ENCODE measurements around the gene GLDC.

Gene GLDC

DNA sequence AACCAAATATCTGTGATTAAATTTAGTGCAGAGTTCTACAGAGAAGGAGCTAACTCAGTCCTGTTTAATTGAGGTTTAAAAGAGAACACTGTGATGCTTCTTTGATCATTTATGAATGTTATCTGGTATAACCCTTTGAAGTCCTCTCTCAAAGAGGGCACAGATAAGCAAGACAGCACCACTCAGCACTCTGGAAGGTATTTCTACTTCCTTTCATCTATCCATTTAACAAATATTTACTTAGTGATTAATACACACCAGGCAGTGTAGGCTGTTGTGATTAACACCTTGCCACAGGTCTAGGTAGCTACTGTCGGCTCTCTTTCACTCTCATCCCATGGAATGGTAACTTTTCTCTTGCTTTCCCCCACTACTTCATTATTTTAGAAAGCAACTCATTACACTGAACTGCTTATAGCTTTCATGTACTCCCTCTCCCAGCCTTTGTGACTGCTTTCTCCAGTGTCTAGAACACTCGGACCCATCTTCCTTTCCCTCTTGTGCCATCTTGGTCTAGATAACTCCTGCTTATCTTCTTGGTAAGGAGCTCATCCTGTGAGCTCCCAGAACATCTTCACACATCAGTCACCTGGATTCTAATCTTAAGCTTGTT is 54.7 kb downstream of the GLDC start:
- Histone ChIP-seq H3K9me3 (ENCODE audit: control insufficient read depth, low read length) (no peaks in the 10 kb centered on the region), H3K4me3 (ENCODE audit: low read length) (no peak overlapping the region), H3K4me1 (ENCODE audit: control insufficient read depth, insufficient read depth, low read length) (no peaks in the 10 kb centered on the region), H3K27me3 (replicated peaks; ENCODE audit: control insufficient read depth, insufficient read depth, low read length) (peaks cover 5% of the 10 kb centered on the region), H3K36me3 (ENCODE audit: control insufficient read depth, insufficient read depth, low read length, severe bottlenecking) (no peaks in the 10 kb centered on the region), H3K9ac (ENCODE audit: low read length) (no peak overlapping the region)
- no peak for DNase-seq (ENCODE audit: low read depth)

DNA sequence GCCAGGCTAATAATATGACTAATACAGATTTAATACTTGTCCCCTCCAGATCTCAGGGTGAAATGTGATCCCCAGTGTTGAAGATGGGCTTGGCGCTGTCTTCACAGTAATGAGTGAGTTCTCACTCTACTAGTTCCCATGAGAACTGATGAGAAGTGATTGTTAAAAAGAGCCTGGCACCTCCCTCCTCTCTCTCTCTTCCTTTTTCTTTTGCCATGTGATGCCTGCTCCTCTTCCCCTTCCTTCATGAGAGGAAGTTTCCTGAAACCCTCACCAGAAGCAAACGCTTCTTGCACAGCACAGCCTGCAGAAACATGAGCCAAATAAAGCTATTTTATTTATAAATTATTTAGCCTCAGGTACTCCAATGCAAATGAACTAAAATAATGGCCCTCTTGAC is 55.2 kb downstream of the GLDC start:
- no peaks in the 10 kb centered on the region for H3K9me3 ChIP-seq (ENCODE audit: control insufficient read depth, low read length)
- DNase-seq (ENCODE audit: low read depth), result no peak
- no peak overlapping the region for H3K9ac ChIP-seq (ENCODE audit: low read length)
- no peaks in the 10 kb centered on the region for H3K4me1 ChIP-seq (ENCODE audit: control insufficient read depth, insufficient read depth, low read length)
- H3K27me3 ChIP-seq (replicated peaks; ENCODE audit: control insufficient read depth, insufficient read depth, low read length), result peaks cover 5% of the 10 kb centered on the region
- no peak overlapping the region for H3K4me3 ChIP-seq (ENCODE audit: low read length)
- no peaks in the 10 kb centered on the region for H3K36me3 ChIP-seq (ENCODE audit: control insufficient read depth, insufficient read depth, low read length, severe bottlenecking)

- peak; percentile 79 for DNase-seq (ENCODE audit: low read depth)
- Histone ChIP-seq H3K9ac (ENCODE audit: low read length) (no peak overlapping the region), H3K4me3 (ENCODE audit: low read length) (no peak overlapping the region), H3K4me1 (ENCODE audit: control insufficient read depth, insufficient read depth, low read length) (no peaks in the 10 kb centered on the region), H3K27me3 (replicated peaks; ENCODE audit: control insufficient read depth, insufficient read depth, low read length) (peaks cover 13% of the 10 kb centered on the region), H3K36me3 (ENCODE audit: control insufficient read depth, insufficient read depth, low read length, severe bottlenecking) (no peaks in the 10 kb centered on the region), H3K9me3 (ENCODE audit: control insufficient read depth, low read length) (no peaks in the 10 kb centered on the region)
These were observed 60.5 kb downstream of the GLDC start for GRCh38 chr9:6584881-6585597.

DNA sequence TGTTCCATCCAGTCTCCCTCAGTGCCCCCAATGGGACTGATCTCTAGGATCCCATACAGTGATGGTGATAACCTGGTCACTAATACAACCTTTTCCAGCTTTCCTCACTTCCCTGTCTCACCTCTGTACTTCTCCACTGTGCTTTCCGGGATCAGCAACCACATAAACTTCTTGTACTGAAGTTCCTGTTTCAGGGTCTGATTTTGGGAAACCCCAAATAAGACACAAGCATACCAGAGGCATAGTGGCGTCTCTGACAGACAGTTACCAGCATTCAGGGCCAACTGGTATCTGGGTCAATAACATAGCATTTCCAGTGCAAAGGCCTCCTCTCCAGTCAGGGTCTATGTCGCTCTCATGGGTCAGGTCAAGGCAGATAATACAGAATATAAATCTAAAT is 64.3 kb downstream of the GLDC start:
- Histone ChIP-seq H3K27me3 (replicated peaks; ENCODE audit: control insufficient read depth, insufficient read depth, low read length) (peaks cover 11% of the 10 kb centered on the region), H3K4me1 (ENCODE audit: control insufficient read depth, insufficient read depth, low read length) (no peaks in the 10 kb centered on the region), H3K9me3 (ENCODE audit: control insufficient read depth, low read length) (no peaks in the 10 kb centered on the region), H3K4me3 (ENCODE audit: low read length) (no peak overlapping the region), H3K36me3 (ENCODE audit: control insufficient read depth, insufficient read depth, low read length, severe bottlenecking) (no peaks in the 10 kb centered on the region), H3K9ac (ENCODE audit: low read length) (no peak overlapping the region)
- no peak for DNase-seq (ENCODE audit: low read depth)

DNA sequence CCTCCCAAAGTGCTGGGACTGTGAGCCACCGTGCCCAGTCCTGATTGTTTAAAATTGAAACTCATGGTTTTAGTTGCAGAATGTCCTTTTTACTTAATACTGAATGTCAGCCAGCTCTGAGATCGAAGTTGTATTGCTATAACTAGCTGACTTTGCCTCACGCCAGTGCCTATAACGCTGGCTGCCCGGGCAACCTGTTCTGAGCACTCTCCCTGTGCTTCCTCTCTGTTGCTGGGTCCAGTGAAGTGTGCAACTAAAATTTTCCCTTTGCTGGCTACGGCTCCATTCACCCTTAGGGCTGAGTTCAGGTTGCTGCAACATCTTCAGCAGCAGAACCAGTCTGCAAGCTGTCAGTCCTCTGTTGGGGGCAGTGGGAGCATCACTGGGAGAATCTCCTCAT is 65.9 kb downstream of the GLDC start:
- DNase-seq (ENCODE audit: low read depth), result no peak
- Histone ChIP-seq H3K9ac (ENCODE audit: low read length) (no peak overlapping the region), H3K36me3 (ENCODE audit: control insufficient read depth, insufficient read depth, low read length, severe bottlenecking) (no peaks in the 10 kb centered on the region), H3K9me3 (ENCODE audit: control insufficient read depth, low read length) (no peaks in the 10 kb centered on the region), H3K27me3 (replicated peaks; ENCODE audit: control insufficient read depth, insufficient read depth, low read length) (peaks cover 11% of the 10 kb centered on the region), H3K4me1 (ENCODE audit: control insufficient read depth, insufficient read depth, low read length) (no peaks in the 10 kb centered on the region), H3K4me3 (ENCODE audit: low read length) (no peak overlapping the region)

DNA sequence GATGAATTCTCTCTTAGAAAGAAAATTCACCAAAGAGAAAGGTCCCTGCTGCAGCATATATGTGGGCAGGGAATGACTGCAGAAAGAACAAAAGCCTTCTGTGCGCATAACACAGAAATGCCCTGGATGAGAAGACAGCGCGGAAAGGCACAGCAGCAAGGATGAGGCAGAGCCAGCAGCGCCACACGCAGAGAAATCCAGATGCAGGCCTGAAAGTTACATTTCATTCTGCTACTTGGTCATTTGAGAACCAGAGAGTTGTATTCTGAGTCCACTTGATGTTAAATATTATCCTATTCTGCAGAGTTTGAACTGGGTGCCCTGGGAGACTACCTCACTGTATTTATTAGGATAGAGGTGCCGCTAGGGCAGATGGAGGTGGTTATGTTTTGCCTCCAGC is 68.5 kb downstream of the GLDC start:
- Histone ChIP-seq H3K36me3 (ENCODE audit: control insufficient read depth, insufficient read depth, low read length, severe bottlenecking) (no peaks in the 10 kb centered on the region), H3K27me3 (replicated peaks; ENCODE audit: control insufficient read depth, insufficient read depth, low read length) (peaks cover 11% of the 10 kb centered on the region), H3K4me3 (ENCODE audit: low read length) (no peak overlapping the region), H3K9me3 (ENCODE audit: control insufficient read depth, low read length) (no peaks in the 10 kb centered on the region), H3K9ac (ENCODE audit: low read length) (no peak overlapping the region), H3K4me1 (ENCODE audit: control insufficient read depth, insufficient read depth, low read length) (no peaks in the 10 kb centered on the region)
- DNase-seq (ENCODE audit: low read depth), result no peak

DNA sequence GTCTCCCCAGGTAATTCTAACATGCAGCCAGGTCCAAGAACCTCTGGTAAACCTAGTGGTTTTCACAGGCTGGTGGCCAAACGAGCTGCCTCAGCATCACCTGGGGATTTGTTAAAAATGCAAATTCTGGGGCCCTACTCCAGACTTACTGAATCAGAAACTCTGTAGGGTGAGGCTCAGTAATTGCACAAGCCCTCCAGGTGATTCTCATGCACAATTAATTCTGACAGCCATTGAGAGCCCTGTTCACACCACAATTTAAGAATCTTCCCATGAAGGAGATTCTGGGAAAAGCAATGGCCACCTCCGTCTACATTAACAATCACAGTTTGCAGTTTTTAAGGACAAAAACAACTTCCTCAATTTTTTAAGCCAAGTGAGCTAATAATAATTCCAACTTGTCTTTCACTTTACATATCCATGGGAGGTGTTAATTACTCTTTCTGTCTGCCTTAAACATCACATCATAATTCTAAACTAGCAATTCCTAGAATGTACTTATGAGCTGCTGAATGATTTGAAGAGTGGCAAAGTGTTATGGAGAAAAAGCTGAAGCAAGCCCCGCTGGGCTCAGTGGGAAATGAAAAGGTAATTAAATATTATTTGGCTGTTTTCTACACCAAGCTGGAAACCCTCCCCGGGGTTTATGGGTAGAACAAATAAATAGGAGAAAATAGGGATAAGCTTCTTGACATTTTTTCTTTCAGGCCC is 70.0 kb downstream of the GLDC start:
- DNase-seq (ENCODE audit: low read depth), result no peak
- Histone ChIP-seq H3K9ac (ENCODE audit: low read length) (no peak overlapping the region), H3K27me3 (replicated peaks; ENCODE audit: control insufficient read depth, insufficient read depth, low read length) (peaks cover 4% of the 10 kb centered on the region), H3K36me3 (ENCODE audit: control insufficient read depth, insufficient read depth, low read length, severe bottlenecking) (no peaks in the 10 kb centered on the region), H3K4me3 (ENCODE audit: low read length) (no peak overlapping the region), H3K4me1 (ENCODE audit: control insufficient read depth, insufficient read depth, low read length) (no peaks in the 10 kb centered on the region), H3K9me3 (ENCODE audit: control insufficient read depth, low read length) (no peaks in the 10 kb centered on the region)

DNA sequence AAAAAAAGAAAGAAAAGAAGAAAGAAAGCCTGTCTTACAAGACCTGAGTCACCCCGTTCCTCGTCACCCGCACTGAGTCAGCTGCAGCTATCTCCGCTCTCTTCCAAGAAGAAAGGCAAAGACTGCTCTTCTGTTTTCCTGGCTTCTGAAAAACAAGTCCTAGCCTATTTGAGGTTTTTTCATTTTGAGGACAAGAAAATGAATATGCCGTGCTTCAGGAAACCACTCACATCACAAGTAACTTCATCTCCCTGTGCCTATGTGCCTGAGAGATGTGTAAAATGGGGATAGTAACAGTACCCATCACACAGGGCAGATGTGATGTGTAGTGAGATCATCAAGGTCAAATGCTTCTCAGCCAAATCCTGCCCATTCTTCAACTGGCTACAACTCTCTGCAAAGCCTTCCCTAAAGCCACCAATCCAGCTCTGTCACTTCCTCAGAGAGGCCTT is 78.4 kb downstream of the GLDC start:
- no peaks in the 10 kb centered on the region for H3K27me3 ChIP-seq (replicated peaks; ENCODE audit: control insufficient read depth, insufficient read depth, low read length)
- H3K36me3 ChIP-seq (ENCODE audit: control insufficient read depth, insufficient read depth, low read length, severe bottlenecking), result no peaks in the 10 kb centered on the region
- H3K4me1 ChIP-seq (ENCODE audit: control insufficient read depth, insufficient read depth, low read length), result peaks cover 40% of the 10 kb centered on the region
- H3K9me3 ChIP-seq (ENCODE audit: control insufficient read depth, low read length), result no peaks in the 10 kb centered on the region
- peak overlapping the region; percentile 80 for H3K9ac ChIP-seq (ENCODE audit: low read length)
- peak; percentile 84 for DNase-seq (ENCODE audit: low read depth)
- H3K4me3 ChIP-seq (ENCODE audit: low read length), result peak overlapping the region; percentile 67

- Histone ChIP-seq H3K36me3 (ENCODE audit: control insufficient read depth, insufficient read depth, low read length, severe bottlenecking) (no peaks in the 10 kb centered on the region), H3K9ac (ENCODE audit: low read length) (peak overlapping the region; percentile 80), H3K9me3 (ENCODE audit: control insufficient read depth, low read length) (no peaks in the 10 kb centered on the region), H3K4me1 (ENCODE audit: control insufficient read depth, insufficient read depth, low read length) (peaks cover 40% of the 10 kb centered on the region), H3K4me3 (ENCODE audit: low read length) (peak overlapping the region; percentile 67), H3K27me3 (replicated peaks; ENCODE audit: control insufficient read depth, insufficient read depth, low read length) (no peaks in the 10 kb centered on the region)
- peak; percentile 92 for DNase-seq (ENCODE audit: low read depth)
These were observed 79.0 kb downstream of the GLDC start for GRCh38 chr9:6566409-6567139.

DNA sequence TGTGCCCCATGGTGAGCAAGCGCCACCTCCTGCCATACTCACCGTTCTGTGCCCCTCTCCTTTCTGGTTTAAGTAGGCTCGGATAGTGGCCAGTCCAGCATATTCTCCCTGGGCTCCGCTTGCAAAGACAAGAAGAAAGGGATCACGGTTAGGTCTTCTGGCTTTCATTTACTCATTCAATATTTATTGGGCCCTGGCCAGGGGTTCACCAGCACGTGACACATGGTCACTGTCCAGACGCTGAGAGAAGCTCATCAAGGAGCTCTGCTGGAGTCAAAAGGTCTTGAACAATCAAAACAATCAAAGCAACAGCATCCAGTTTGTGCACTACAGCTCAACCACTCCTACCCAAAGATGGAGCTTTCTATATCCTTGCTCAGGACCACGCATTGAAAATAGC is 80.2 kb downstream of the GLDC start:
- no peak overlapping the region for H3K9ac ChIP-seq (ENCODE audit: low read length)
- H3K9me3 ChIP-seq (ENCODE audit: control insufficient read depth, low read length), result no peaks in the 10 kb centered on the region
- no peak for DNase-seq (ENCODE audit: low read depth)
- peak overlapping the region; percentile 14 for H3K4me3 ChIP-seq (ENCODE audit: low read length)
- H3K4me1 ChIP-seq (ENCODE audit: control insufficient read depth, insufficient read depth, low read length), result peaks cover 40% of the 10 kb centered on the region
- no peaks in the 10 kb centered on the region for H3K27me3 ChIP-seq (replicated peaks; ENCODE audit: control insufficient read depth, insufficient read depth, low read length)
- no peaks in the 10 kb centered on the region for H3K36me3 ChIP-seq (ENCODE audit: control insufficient read depth, insufficient read depth, low read length, severe bottlenecking)

GRCh38 chr9:6564868-6565267 is 80.7 kb downstream of the GLDC start:
- DNase-seq (ENCODE audit: low read depth), result peak; percentile 22
- Histone ChIP-seq H3K4me1 (ENCODE audit: control insufficient read depth, insufficient read depth, low read length) (peaks cover 40% of the 10 kb centered on the region), H3K4me3 (ENCODE audit: low read length) (no peak overlapping the region), H3K36me3 (ENCODE audit: control insufficient read depth, insufficient read depth, low read length, severe bottlenecking) (no peaks in the 10 kb centered on the region), H3K9me3 (ENCODE audit: control insufficient read depth, low read length) (no peaks in the 10 kb centered on the region), H3K9ac (ENCODE audit: low read length) (peak overlapping the region; percentile 54), H3K27me3 (replicated peaks; ENCODE audit: control insufficient read depth, insufficient read depth, low read length) (no peaks in the 10 kb centered on the region)

Data from adipocyte (in vitro differentiated cells).